K562 (cell line): ENCODE measurements around the gene ZSCAN12. TPM values are rescaled to one million over a fixed set of nuclear protein-coding genes. Genes with fewer than 3 reads are reported as not detected.

ENCODE experiments used
- ATAC-seq: fragments of 200-7000 bp; cut with Tn5 transposase; 3 replicates; pipeline ENCODE4 v1.9.1; 2020; ENCODE audit warnings: moderate library complexity
- BruUV-seq: library from RNA; stranded (reverse); fragments of 400-500 nt; replicated peaks from 2 replicates; lab custom pipeline; 2021; lab: Mats Ljungman, UMichigan
- CTCF ChIA-PET: fragments of 300-600 bp; formaldehyde crosslinking; extraction: SDS; loops from one replicate; lab custom pipeline; 2021; ENCODE audit warnings: low intra/inter-chr PET ratio; lab: Yijun Ruan, JAX
- POLR2A ChIA-PET: fragments of 300-600, 350-650 bp; sonication (Branson Sonifier 250); formaldehyde crosslinking; extraction: SDS; loops from one replicate; lab custom pipeline; 2021; ENCODE audit warnings: antibody characterized with exemption, inconsistent platforms; lab: Yijun Ruan, JAX
- DNase-seq, 4 experiments: peaks; one replicate each; pipeline versions ENCODE4 v3.0.0 to v3.0.0-alpha.2; 2011 to 2018; ENCODE audit warnings: low spot score in 3 of 4, mixed read lengths in 3 of 4; ENCODE audit errors: extremely low read depth in 1 of 4
- FAIRE-seq: peaks from 2 replicates; lab custom pipeline; 2011; peaks lifted over from hg19 to GRCh38; lab: Jason Lieb, UNC
- H2AFZ ChIP-seq: 2 replicates; pipeline ENCODE4 v1.6.0; 2011; ENCODE audit warnings: low read depth, low read length, control low read depth, inconsistent platforms
- H3K27ac ChIP-seq: fragments of 200-600 bp; 3 replicates; pipeline ENCODE4 v1.8.0; 2011; ENCODE audit warnings: low read depth, mild to moderate bottlenecking, control low read depth, inconsistent platforms, low read length, moderate library complexity, mixed read lengths; ENCODE audit errors: extremely low read depth
- H3K27me3 ChIP-seq, 2 experiments: fragments of 300-600 bp in 1 of 2; 2 replicates in 1 of 2; 3 replicates in 1 of 2; pipeline versions ENCODE4 v1.6.0 to v1.8.0; 2011; ENCODE audit warnings: inconsistent platforms in 2 of 2, low read length in 2 of 2, mild to moderate bottlenecking in 1 of 2, mixed read lengths in 1 of 2, moderate library complexity in 1 of 2; ENCODE audit not compliant: control insufficient read depth in 2 of 2, insufficient read depth in 2 of 2
- H3K36me3 ChIP-seq: fragments of 300-600 bp; 3 replicates; pipeline ENCODE4 v1.8.0; 2011; ENCODE audit warnings: mild to moderate bottlenecking, low read length, inconsistent platforms; ENCODE audit not compliant: control insufficient read depth, insufficient read depth
- H3K4me1 ChIP-seq, 2 experiments: fragments of 200-600 bp in 1 of 2; replicated peaks in 1 of 2; 2 replicates in 1 of 2; 3 replicates in 1 of 2; pipeline versions ENCODE4 v1.5.1 to v1.8.0; 2011; ENCODE audit warnings: inconsistent platforms in 2 of 2, low read length in 2 of 2, mild to moderate bottlenecking in 1 of 2, mixed read lengths in 1 of 2, moderate library complexity in 1 of 2; ENCODE audit not compliant: control insufficient read depth in 2 of 2, insufficient read depth in 2 of 2
- H3K4me2 ChIP-seq: 2 replicates; pipeline ENCODE4 v1.6.1; 2011; ENCODE audit warnings: low read length, control low read depth, inconsistent platforms, mixed read lengths; ENCODE audit not compliant: insufficient read depth
- H3K4me3 ChIP-seq: fragments of 200-600 bp; sonication (generic), shearing (Covaris generic); 2 replicates; pipeline ENCODE4 v1.5.1; 2016; ENCODE audit warnings: control low read depth, inconsistent platforms
- H3K79me2 ChIP-seq: fragments of 200-600 bp; 3 replicates; pipeline ENCODE4 v1.8.0; 2011; ENCODE audit warnings: low read length, inconsistent platforms; ENCODE audit not compliant: control insufficient read depth, insufficient read depth
- H3K9ac ChIP-seq, 2 experiments: 2 replicates each; pipeline versions ENCODE4 v1.6.0 to v1.6.1; 2011; ENCODE audit warnings: low read depth in 2 of 2, low read length in 2 of 2, control low read depth in 1 of 2, inconsistent platforms in 1 of 2, mild to moderate bottlenecking in 1 of 2, mixed read lengths in 1 of 2; ENCODE audit not compliant: insufficient read depth in 1 of 2
- H3K9me1 ChIP-seq: one replicate; pipeline ENCODE4 v1.6.0; 2011; ENCODE audit warnings: inconsistent platforms, mild to moderate bottlenecking, low read length, moderate library complexity; ENCODE audit not compliant: control insufficient read depth, insufficient read depth
- H3K9me3 ChIP-seq: replicated peaks from 2 replicates; pipeline ENCODE4 v1.5.1; 2011; ENCODE audit warnings: low read depth, low read length, inconsistent platforms; ENCODE audit not compliant: control insufficient read depth, insufficient read depth
- H4K20me1 ChIP-seq: replicated peaks from 2 replicates; pipeline ENCODE4 v1.6.1; 2011; ENCODE audit warnings: low read length, inconsistent platforms, mixed read lengths; ENCODE audit not compliant: control insufficient read depth, insufficient read depth
- ATF1 ChIP-seq, 2 experiments: fragments of 450-650 bp in 1 of 2; IDR thresholded peaks; 2 replicates each; pipeline ENCODE4 v1.6.1; 2016; ENCODE audit warnings: missing compliant biosample characterization in 1 of 2, missing genetic modification characterization in 1 of 2
- CEBPB ChIP-seq: fragments of 450-650 bp; IDR thresholded peaks from 2 replicates; pipeline ENCODE4 v1.6.1; 2016; ENCODE audit warnings: missing genetic modification characterization, missing compliant biosample characterization
- ELK1 ChIP-seq: sonication (generic); formaldehyde crosslinking; IDR thresholded peaks from 2 replicates; pipeline ENCODE4 v1.8.1; 2022; ENCODE audit warnings: missing genetic modification reagents
- HMG20B ChIP-seq: fragments of 250-450 bp; sonication (Bioruptor Pico); IDR thresholded peaks from 2 replicates; pipeline ENCODE4 v1.5.0; 2021; ENCODE audit warnings: mild to moderate bottlenecking
- POLR2H ChIP-seq: IDR thresholded peaks from 2 replicates; pipeline ENCODE4 v1.6.1; 2016; ENCODE audit warnings: missing genetic modification characterization, low read depth, mild to moderate bottlenecking, control low read depth, missing compliant biosample characterization, moderate library complexity
- PTBP1 ChIP-seq: fragments of 200-400 bp; formaldehyde crosslinking; IDR thresholded peaks from 2 replicates; pipeline ENCODE4 v1.6.1; 2017; ENCODE audit warnings: low read depth, low read length
- TBP ChIP-seq: optimal IDR thresholded peaks from 2 replicates; pipeline ENCODE3; 2011; ENCODE audit warnings: low read depth, low read length, improper control_type of control experiment
- ZNF197 ChIP-seq: fragments of 200-800 bp; sonication (Bioruptor generic); IDR thresholded peaks from 2 replicates; pipeline ENCODE4 v1.6.1; 2016; ENCODE audit warnings: low read depth, missing genetic modification characterization, missing compliant biosample characterization
- WGBS: fragments of 100-300 bp; shearing (Covaris generic); methylation state at CpG from one replicate; pipeline ENCODE4 v1.1.6; 2016; ENCODE audit warnings: low coverage, mixed read lengths; ENCODE audit not compliant: insufficient coverage; ENCODE audit errors: missing lambda C conversion rate; 5-methylcytosine and 5-hydroxymethylcytosine counted together
- in situ Hi-C: fragments of 300-500 bp; cut with MboI; formaldehyde crosslinking; loops from 4 replicates; pipeline ENCODE4 v1.15.0; 2018; ENCODE audit warnings: inconsistent platforms, mixed read lengths
- intact Hi-C: fragments of 100-400 bp; cut with micrococcal nuclease; formaldehyde crosslinking; loops from 2 replicates; pipeline ENCODE4 v1.14.2; 2022
- polyA plus RNA-seq, 8 experiments: library from polyadenylated mRNA; depleted of rRNA in 4 of 8; stranded (reverse) in 5 of 8; unstranded in 3 of 8; fragments of >200 nt; fragmentation: Nextera tagmentation in 2 of 8; fragmentation: Illumina TruSeq in 1 of 8; extraction: Ambion mirVana in 2 of 8; extraction: Trizol in 1 of 8; gene quantifications; 2 replicates each; pipeline versions ENCODE4 v1.2.1 to v1.2.3, GENCODE V29; 2011 to 2014; ENCODE audit warnings: inconsistent platforms in 1 of 8, missing spikeins in 1 of 8
- total RNA-seq, 7 experiments: library from RNA; depleted of rRNA in 6 of 7; stranded (reverse); fragments of >200 nt in 6 of 7; fragmentation: Illumina TruSeq in 2 of 7; extraction: Trizol in 2 of 7; gene quantifications; 2 replicates each; pipeline versions ENCODE4 v1.2.1 to v1.2.3, GENCODE V29; 2011 to 2021; ENCODE audit warnings: low replicate concordance in 1 of 7
- TF ChIP-seq, protein P1 (sequence below), 2 experiments: fragments of 450-650 bp; IDR thresholded peaks; 2 replicates each; pipeline ENCODE4 v1.6.1; 2018; ENCODE audit warnings: mild to moderate bottlenecking in 2 of 2, low read depth in 1 of 2; ENCODE audit not compliant: partially characterized antibody in 2 of 2
- TF ChIP-seq, protein P2 (sequence below): fragments of 450-650 bp; IDR thresholded peaks from 2 replicates; pipeline ENCODE4 v1.6.1; 2018; ENCODE audit not compliant: partially characterized antibody

The ZSCAN12 gene
- total and polyA plus RNA-seq, 9 of the 15 experiments (the other 6 are each of a cell fraction or from before 2014, with no cell fraction given) = 2.5 to 19.6 (median 12.5) TPM

DNA sequence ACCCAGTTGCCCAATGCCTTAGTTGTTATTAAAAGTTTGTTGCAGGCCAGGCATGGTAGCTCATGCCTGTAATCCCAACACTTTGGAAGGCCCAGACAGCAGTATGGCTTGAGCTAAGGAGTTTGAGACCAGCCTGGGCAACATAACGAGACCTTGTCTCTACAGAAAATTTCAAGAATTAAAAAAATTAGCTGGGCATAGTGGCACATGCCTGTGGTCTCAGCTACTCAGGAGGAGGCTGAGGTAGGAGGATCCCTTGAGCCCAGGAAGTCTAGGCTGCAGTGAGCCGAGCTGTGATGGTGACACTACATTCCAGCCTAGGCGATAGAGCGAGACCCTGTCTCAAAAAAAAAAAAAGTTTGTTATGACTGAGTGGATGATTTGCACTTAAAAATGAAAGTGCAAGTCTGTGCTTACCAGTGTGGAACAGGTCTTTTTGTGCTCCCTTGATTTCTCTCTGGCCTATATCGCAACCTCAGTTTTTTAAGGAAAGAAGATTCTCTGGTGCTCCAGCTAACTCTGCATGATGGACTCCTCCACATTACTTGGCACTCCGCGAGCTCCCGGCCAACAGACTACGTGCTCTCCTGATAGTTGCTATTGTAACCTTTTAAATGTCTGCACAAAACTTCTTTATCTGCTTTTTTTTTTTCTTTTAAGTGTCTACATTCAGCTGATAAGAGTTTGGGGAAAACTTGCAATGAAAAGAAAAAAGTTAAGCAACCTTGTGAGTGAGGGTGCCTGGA, 27.7 kb downstream of the ZSCAN12 start (continued):
- peak; percentile 80; the same call in 1 of the 2 replicates for TF ChIP-seq CEBPB
- TF ChIP-seq ZNF197 (CRISPR knock-in tag) = 0 out of 2 replicates have a peak, but pooled peaks have one; percentile 57
- TF ChIP-seq, protein P1, sequence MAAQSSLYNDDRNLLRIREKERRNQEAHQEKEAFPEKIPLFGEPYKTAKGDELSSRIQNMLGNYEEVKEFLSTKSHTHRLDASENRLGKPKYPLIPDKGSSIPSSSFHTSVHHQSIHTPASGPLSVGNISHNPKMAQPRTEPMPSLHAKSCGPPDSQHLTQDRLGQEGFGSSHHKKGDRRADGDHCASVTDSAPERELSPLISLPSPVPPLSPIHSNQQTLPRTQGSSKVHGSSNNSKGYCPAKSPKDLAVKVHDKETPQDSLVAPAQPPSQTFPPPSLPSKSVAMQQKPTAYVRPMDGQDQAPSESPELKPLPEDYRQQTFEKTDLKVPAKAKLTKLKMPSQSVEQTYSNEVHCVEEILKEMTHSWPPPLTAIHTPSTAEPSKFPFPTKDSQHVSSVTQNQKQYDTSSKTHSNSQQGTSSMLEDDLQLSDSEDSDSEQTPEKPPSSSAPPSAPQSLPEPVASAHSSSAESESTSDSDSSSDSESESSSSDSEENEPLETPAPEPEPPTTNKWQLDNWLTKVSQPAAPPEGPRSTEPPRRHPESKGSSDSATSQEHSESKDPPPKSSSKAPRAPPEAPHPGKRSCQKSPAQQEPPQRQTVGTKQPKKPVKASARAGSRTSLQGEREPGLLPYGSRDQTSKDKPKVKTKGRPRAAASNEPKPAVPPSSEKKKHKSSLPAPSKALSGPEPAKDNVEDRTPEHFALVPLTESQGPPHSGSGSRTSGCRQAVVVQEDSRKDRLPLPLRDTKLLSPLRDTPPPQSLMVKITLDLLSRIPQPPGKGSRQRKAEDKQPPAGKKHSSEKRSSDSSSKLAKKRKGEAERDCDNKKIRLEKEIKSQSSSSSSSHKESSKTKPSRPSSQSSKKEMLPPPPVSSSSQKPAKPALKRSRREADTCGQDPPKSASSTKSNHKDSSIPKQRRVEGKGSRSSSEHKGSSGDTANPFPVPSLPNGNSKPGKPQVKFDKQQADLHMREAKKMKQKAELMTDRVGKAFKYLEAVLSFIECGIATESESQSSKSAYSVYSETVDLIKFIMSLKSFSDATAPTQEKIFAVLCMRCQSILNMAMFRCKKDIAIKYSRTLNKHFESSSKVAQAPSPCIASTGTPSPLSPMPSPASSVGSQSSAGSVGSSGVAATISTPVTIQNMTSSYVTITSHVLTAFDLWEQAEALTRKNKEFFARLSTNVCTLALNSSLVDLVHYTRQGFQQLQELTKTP (IDR thresholded peaks at IDR 0.05; ENCODE audit: low read depth in 1 of 2, partially characterized antibody in 2 of 2) = peak in 1 of 2 experiments; percentile 24
- TF ChIP-seq ATF1 (CRISPR knock-in tag; IDR thresholded peaks at IDR 0.05) = no peak
- peak; percentile 28; the same call in 1 of the 2 replicates for TF ChIP-seq ATF1 (tag; IDR thresholded peaks at IDR 0.05)

GRCh38 chr6:28371280-28371679, 28.3 kb downstream of the ZSCAN12 start:
- ChIA-PET CTCF (no interaction called here), POLR2A (interaction anchor here (0.8 to 2.4 kb wide), 5 partner anchors 8 to 478 kb away, joined by 3 to 13 read pairs (median 5); a partner anchor contains a TSS)
- H3K4me1 ChIP-seq = peaks cover 3 to 14% of the 10 kb centered on the region in 2 experiments; a peak in 3 of 5 replicates
- no peaks in the 10 kb centered on the region for H3K79me2 ChIP-seq
- no peaks in the 10 kb centered on the region for H3K9me1 ChIP-seq
- no peaks in the 10 kb centered on the region for H4K20me1 ChIP-seq
- no TSS peak for BruUV-seq
- no peak for DNase-seq
- H3K4me2 ChIP-seq = no peak overlapping the region
- peak; percentile 27; the same call in 2 of the 3 replicates for ATAC-seq
- H3K36me3 ChIP-seq = peaks cover 20% of the 10 kb centered on the region; the same call in 2 of the 3 replicates
- no peaks in the 10 kb centered on the region for H3K9me3 ChIP-seq
- no peak for FAIRE-seq
- in situ Hi-C loops (no loop called here), intact Hi-C loops (no loop called here)
- no peak overlapping the region for H3K27ac ChIP-seq
- 94% methylated on average over 1 of the region's 1 CpG for WGBS
- H3K9ac ChIP-seq = no peak overlapping the region
- H3K27me3 ChIP-seq = no peaks in the 10 kb centered on the region
- no peak overlapping the region for H3K4me3 ChIP-seq
- no peak overlapping the region for H2AFZ ChIP-seq
- TF ChIP-seq PTBP1 (no peak), HMG20B (CRISPR knock-in tag) (no peak), ELK1 (CRISPR knock-in tag) (no peak), TBP (no peak), POLR2H (tag) (no peak)
- TF ChIP-seq, protein P2, sequence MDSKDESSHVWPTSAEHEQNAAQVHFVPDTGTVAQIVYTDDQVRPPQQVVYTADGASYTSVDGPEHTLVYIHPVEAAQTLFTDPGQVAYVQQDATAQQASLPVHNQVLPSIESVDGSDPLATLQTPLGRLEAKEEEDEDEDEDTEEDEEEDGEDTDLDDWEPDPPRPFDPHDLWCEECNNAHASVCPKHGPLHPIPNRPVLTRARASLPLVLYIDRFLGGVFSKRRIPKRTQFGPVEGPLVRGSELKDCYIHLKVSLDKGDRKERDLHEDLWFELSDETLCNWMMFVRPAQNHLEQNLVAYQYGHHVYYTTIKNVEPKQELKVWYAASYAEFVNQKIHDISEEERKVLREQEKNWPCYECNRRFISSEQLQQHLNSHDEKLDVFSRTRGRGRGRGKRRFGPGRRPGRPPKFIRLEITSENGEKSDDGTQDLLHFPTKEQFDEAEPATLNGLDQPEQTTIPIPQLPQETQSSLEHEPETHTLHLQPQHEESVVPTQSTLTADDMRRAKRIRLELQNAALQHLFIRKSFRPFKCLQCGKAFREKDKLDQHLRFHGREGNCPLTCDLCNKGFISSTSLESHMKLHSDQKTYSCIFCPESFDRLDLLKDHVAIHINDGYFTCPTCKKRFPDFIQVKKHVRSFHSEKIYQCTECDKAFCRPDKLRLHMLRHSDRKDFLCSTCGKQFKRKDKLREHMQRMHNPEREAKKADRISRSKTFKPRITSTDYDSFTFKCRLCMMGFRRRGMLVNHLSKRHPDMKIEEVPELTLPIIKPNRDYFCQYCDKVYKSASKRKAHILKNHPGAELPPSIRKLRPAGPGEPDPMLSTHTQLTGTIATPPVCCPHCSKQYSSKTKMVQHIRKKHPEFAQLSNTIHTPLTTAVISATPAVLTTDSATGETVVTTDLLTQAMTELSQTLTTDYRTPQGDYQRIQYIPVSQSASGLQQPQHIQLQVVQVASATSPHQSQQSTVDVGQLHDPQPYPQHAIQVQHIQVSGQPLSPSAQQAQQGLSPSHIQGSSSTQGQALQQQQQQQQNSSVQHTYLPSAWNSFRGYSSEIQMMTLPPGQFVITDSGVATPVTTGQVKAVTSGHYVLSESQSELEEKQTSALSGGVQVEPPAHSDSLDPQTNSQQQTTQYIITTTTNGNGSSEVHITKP = no peak
